WTC11 (cell line): ENCODE measurements around the gene FTCD.

Experiments used
- ELF4 ChIP-seq: sonication (generic); formaldehyde crosslinking; IDR thresholded peaks from 2 replicates; pipeline ENCODE4 v1.8.1; 2022; ENCODE audit warnings: low read depth, mild to moderate bottlenecking, moderate library complexity, missing genetic modification reagents
- ESRRA ChIP-seq: sonication (generic); formaldehyde crosslinking; IDR thresholded peaks from 2 replicates; pipeline ENCODE4 v1.8.1; 2022; ENCODE audit warnings: mild to moderate bottlenecking, missing genetic modification reagents, borderline replicate concordance
- JUN ChIP-seq: sonication (generic); formaldehyde crosslinking; IDR thresholded peaks from 2 replicates; pipeline ENCODE4 v1.8.0; 2023; ENCODE audit warnings: mild to moderate bottlenecking, missing genetic modification reagents
- NFYB ChIP-seq: sonication (generic); formaldehyde crosslinking; conservative IDR thresholded peaks from 2 replicates; pipeline ENCODE4 v1.8.0; 2022; ENCODE audit warnings: low read depth, missing genetic modification reagents
- NR1H2 ChIP-seq: sonication (generic); formaldehyde crosslinking; IDR thresholded peaks from 2 replicates; pipeline ENCODE4 v1.9.0; 2021; ENCODE audit warnings: mild to moderate bottlenecking, moderate library complexity, missing genetic modification reagents
- TCF7 ChIP-seq: sonication (generic); formaldehyde crosslinking; IDR thresholded peaks from 2 replicates; pipeline ENCODE4 v1.8.0; 2022; ENCODE audit warnings: mild to moderate bottlenecking, low read depth, missing genetic modification reagents, moderate library complexity
- TF ChIP-seq, protein P1 (sequence below): fragments of 200-600 bp; IDR thresholded peaks from 2 replicates; pipeline ENCODE4 v1.8.0; 2022; ENCODE audit warnings: antibody characterized with exemption
- TF ChIP-seq, protein P2 (sequence below): sonication (generic); formaldehyde crosslinking; IDR thresholded peaks from 2 replicates; pipeline ENCODE4 v1.8.0; 2022; ENCODE audit warnings: mild to moderate bottlenecking, missing genetic modification reagents

DNA sequence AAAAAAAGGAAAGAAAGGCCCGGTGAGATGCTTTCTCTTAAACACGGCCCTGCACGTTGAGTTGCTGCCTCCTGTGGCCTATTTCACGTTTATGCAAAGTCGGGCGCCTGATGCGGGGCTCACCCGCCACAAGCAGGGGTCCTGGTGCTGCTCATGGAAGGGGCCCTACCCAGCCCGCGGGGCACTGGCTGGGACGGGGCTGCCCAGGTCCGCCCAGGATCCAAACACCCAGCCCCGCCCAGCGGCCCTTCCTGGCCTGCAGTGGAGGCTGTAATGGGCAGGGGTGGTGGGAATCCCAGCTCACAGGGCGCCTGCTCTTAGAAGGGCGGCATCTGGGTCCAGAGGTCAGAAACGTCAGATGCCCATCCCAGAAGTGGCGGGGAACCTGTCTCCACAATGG is 55.9 kb downstream of the FTCD start:
- TF ChIP-seq, protein P1, sequence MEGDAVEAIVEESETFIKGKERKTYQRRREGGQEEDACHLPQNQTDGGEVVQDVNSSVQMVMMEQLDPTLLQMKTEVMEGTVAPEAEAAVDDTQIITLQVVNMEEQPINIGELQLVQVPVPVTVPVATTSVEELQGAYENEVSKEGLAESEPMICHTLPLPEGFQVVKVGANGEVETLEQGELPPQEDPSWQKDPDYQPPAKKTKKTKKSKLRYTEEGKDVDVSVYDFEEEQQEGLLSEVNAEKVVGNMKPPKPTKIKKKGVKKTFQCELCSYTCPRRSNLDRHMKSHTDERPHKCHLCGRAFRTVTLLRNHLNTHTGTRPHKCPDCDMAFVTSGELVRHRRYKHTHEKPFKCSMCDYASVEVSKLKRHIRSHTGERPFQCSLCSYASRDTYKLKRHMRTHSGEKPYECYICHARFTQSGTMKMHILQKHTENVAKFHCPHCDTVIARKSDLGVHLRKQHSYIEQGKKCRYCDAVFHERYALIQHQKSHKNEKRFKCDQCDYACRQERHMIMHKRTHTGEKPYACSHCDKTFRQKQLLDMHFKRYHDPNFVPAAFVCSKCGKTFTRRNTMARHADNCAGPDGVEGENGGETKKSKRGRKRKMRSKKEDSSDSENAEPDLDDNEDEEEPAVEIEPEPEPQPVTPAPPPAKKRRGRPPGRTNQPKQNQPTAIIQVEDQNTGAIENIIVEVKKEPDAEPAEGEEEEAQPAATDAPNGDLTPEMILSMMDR: no peak
- TF ChIP-seq, protein P2, sequence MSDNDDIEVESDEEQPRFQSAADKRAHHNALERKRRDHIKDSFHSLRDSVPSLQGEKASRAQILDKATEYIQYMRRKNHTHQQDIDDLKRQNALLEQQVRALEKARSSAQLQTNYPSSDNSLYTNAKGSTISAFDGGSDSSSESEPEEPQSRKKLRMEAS: no peak
- no peak for TF ChIP-seq NFYB (CRISPR knock-in tag)
- TF ChIP-seq NR1H2 (CRISPR knock-in tag): no peak
- no peak for TF ChIP-seq TCF7 (CRISPR knock-in tag)
- no peak for TF ChIP-seq ESRRA (CRISPR knock-in tag)
- no peak for TF ChIP-seq JUN (CRISPR knock-in tag)
- no peak for TF ChIP-seq ELF4
